Measurements from ENCODE around the gene KDM4C. TPM values are rescaled to one million over a fixed set of nuclear protein-coding genes. Genes with fewer than 3 reads are reported as not detected.

The KDM4C gene
- total RNA-seq, 1 donor from 2014 or later: 16.5 TPM

DNA sequence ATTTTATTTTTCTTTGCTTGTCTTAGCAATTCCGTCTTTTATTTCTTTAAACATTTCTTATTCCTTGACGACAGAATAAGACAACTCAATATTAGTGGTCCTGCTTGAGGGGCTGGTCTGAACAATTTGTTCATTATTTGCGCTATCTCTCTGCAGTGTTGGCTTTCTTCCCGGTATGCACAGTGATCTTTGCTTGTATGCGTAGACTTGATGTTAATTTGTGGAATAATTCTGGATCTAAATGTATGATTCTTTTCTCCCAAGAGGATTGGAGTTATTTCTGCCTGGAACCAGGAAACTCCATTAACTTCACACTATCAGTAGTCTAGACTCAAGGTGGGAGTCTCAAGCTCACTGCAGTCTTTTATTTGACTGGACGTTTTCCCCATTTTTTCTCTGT is 80.4 kb downstream of the KDM4C start:
- Mint-ChIP-seq H3K4me3 (no peak overlapping the region), H3K27ac (no peak overlapping the region), H3K27me3 (no peaks in the 10 kb centered on the region), H3K9me3 (peaks cover 6% of the 10 kb centered on the region), H3K36me3 (peaks cover 14% of the 10 kb centered on the region), H3K4me1 (ENCODE audit: unreplicated experiment) (no peaks in the 10 kb centered on the region)
- DNase-seq (ENCODE audit: extremely low spot score, unreplicated experiment): no peak
- TF ChIP-seq, protein P1, sequence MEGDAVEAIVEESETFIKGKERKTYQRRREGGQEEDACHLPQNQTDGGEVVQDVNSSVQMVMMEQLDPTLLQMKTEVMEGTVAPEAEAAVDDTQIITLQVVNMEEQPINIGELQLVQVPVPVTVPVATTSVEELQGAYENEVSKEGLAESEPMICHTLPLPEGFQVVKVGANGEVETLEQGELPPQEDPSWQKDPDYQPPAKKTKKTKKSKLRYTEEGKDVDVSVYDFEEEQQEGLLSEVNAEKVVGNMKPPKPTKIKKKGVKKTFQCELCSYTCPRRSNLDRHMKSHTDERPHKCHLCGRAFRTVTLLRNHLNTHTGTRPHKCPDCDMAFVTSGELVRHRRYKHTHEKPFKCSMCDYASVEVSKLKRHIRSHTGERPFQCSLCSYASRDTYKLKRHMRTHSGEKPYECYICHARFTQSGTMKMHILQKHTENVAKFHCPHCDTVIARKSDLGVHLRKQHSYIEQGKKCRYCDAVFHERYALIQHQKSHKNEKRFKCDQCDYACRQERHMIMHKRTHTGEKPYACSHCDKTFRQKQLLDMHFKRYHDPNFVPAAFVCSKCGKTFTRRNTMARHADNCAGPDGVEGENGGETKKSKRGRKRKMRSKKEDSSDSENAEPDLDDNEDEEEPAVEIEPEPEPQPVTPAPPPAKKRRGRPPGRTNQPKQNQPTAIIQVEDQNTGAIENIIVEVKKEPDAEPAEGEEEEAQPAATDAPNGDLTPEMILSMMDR (conservative IDR thresholded peaks at IDR 0.05): no peak

DNA sequence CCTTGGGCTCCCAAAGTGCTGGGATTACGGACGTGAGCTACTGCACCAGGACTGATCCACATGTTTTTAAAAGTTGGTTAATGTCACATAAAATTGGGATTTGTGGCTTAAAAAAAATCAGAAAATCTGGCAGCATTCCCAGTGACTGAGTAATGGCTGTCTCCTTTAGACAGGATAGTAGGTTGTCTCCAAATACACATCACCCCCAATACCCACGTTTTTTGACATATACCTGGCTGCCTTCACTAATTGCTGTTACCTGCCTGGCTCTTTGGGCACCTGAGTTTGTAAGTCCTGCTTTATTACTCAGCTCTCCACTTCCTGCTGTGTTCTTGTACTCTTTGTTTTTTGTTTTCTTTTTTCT is 84.8 kb downstream of the KDM4C start:
- no peak overlapping the region for H3K27ac Mint-ChIP-seq
- peaks cover 8% of the 10 kb centered on the region for H3K4me1 Mint-ChIP-seq (ENCODE audit: unreplicated experiment)
- H3K27me3 Mint-ChIP-seq: no peaks in the 10 kb centered on the region
- no peak overlapping the region for H3K4me3 Mint-ChIP-seq
- H3K9me3 Mint-ChIP-seq: no peaks in the 10 kb centered on the region
- H3K36me3 Mint-ChIP-seq: peaks cover 4% of the 10 kb centered on the region
- TF ChIP-seq, protein P1 (conservative IDR thresholded peaks at IDR 0.05): no peak
- DNase-seq (ENCODE audit: extremely low spot score, unreplicated experiment): no peak

DNA sequence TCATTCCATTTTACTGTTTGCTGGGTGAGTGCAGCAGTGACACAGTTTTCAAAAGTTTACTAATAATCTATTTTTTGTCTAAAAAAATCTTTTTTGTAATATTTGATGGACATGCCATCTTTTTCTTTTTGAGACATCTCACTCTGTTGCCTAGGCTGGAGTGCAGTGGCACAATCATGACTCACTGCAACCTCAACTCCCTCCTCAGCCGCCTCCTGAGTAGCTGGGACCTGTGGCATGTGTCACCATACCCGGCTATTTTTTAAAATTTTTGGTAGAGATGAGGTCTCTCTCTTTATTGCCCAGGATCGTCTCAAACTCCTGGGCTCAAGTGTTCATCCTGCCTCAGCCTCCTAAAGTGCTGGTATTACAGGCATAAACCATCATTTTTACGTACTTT is 86.0 kb downstream of the KDM4C start:
- H3K9me3 Mint-ChIP-seq: no peaks in the 10 kb centered on the region
- TF ChIP-seq, protein P1 (conservative IDR thresholded peaks at IDR 0.05): no peak
- H3K4me3 Mint-ChIP-seq: no peak overlapping the region
- no peak for DNase-seq (ENCODE audit: extremely low spot score, unreplicated experiment)
- peaks cover 4% of the 10 kb centered on the region for H3K36me3 Mint-ChIP-seq
- H3K4me1 Mint-ChIP-seq (ENCODE audit: unreplicated experiment): peaks cover 8% of the 10 kb centered on the region
- no peaks in the 10 kb centered on the region for H3K27me3 Mint-ChIP-seq
- no peak overlapping the region for H3K27ac Mint-ChIP-seq

DNA sequence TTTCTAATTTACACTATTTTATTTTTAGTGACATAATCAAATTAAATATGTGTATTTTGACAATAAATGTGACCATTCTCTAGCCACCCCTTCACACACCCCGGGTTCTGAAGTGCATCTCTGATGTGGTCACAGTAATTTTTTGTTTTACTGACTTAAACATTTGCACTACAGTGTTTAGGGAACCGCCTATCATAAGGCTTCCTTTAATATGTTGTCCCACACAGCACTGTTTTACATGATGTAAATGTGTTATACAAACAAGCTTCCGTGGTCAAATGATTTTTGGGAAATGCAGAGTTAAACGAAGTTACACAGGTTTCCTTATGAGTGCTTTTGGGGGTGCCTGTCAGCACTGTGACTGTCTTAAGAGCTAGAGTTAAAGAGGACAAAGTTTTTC is 86.5 kb downstream of the KDM4C start:
- Mint-ChIP-seq H3K36me3 (peaks cover 4% of the 10 kb centered on the region), H3K9me3 (no peaks in the 10 kb centered on the region), H3K4me3 (no peak overlapping the region), H3K27ac (no peak overlapping the region), H3K4me1 (ENCODE audit: unreplicated experiment) (peaks cover 8% of the 10 kb centered on the region), H3K27me3 (no peaks in the 10 kb centered on the region)
- TF ChIP-seq, protein P1 (conservative IDR thresholded peaks at IDR 0.05): no peak
- no peak for DNase-seq (ENCODE audit: extremely low spot score, unreplicated experiment)

DNA sequence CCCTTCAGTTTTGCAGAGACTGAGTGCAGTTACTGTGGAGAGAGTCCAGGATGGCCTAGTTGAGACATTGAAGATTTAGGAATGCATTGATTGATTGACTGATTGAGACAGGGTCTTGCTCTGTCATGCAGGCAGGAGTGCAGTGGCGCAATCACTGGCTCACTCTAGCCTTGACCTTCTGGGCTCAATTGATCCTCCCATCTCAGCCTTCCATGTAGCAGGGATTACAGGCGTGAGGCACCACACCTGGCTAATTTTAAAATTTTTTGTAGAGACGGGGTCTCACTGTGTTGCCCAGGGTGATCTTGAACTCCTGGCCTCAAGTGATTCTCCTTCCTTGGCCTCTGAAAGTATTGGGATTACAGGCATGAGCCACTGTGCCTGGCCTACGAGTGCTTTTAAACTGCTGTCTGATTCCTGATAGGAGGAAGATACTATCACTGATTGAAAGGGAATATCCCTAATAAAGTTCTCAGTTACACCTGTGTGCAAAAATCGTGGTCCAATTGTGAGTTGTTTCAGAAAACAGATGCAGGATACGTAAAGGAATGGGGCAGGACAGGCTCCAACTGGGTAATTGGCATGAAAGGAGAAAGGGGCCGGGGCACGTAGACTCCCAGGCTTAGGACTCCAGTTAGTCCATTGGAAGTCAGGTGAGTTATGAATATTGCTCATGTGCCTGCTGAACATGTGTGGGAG is 87.5 kb downstream of the KDM4C start:
- Mint-ChIP-seq H3K4me1 (ENCODE audit: unreplicated experiment) (peaks cover 8% of the 10 kb centered on the region), H3K4me3 (no peak overlapping the region), H3K9me3 (no peaks in the 10 kb centered on the region), H3K27me3 (no peaks in the 10 kb centered on the region), H3K27ac (peak overlapping the region; percentile 56), H3K36me3 (peaks cover 8% of the 10 kb centered on the region)
- TF ChIP-seq, protein P1 (conservative IDR thresholded peaks at IDR 0.05): no peak
- no peak for DNase-seq (ENCODE audit: extremely low spot score, unreplicated experiment)
